CD14-positive monocyte (primary cell): ENCODE results near the gene FOXJ3. TPM values are rescaled to one million over a fixed set of nuclear protein-coding genes. Genes with fewer than 3 reads are reported as not detected.

Source experiments
- DNase-seq, 3 donors: peaks; one replicate each; pipeline ENCODE4 v3.0.0-alpha.2; 2011 to 2022
- H2AFZ ChIP-seq: 2 replicates; pipeline ENCODE4 v1.6.0; 2012; ENCODE audit warnings: mild to moderate bottlenecking, low read depth, low read length, inconsistent platforms; ENCODE audit not compliant: insufficient read depth, poor library complexity, severe bottlenecking
- H3K27ac ChIP-seq, 2 donors: 1 replicate in 1 of 2; 2 replicates in 1 of 2; pipeline ENCODE4 v1.5.1; 2012 to 2013; ENCODE audit warnings: low read length in 2 of 2, control low read depth in 1 of 2, inconsistent platforms in 1 of 2, low read depth in 1 of 2, mild to moderate bottlenecking in 1 of 2
- H3K27me3 ChIP-seq, 2 donors: one replicate each; pipeline versions ENCODE4 v1.6.0 to v1.6.1; 2011 to 2013; ENCODE audit warnings: low read length in 2 of 2; ENCODE audit not compliant: control insufficient read depth in 2 of 2, insufficient read depth in 2 of 2
- H3K36me3 ChIP-seq, 2 donors: replicated peaks in 1 of 2; 1 replicate in 1 of 2; 2 replicates in 1 of 2; pipeline versions ENCODE4 v1.5.1 to v1.6.1; 2012 to 2013; ENCODE audit warnings: low read length in 2 of 2, control low read depth in 1 of 2, inconsistent platforms in 1 of 2, mild to moderate bottlenecking in 1 of 2; ENCODE audit not compliant: insufficient read depth in 2 of 2, control insufficient read depth in 1 of 2
- H3K4me1 ChIP-seq, 2 donors: 1 replicate in 1 of 2; 2 replicates in 1 of 2; pipeline versions ENCODE4 v1.5.1 to v1.6.1; 2012 to 2013; ENCODE audit warnings: low read length in 2 of 2, control low read depth in 1 of 2, inconsistent platforms in 1 of 2, mild to moderate bottlenecking in 1 of 2, moderate library complexity in 1 of 2; ENCODE audit not compliant: insufficient read depth in 2 of 2, control insufficient read depth in 1 of 2
- H3K4me2 ChIP-seq: replicated peaks from 2 replicates; pipeline ENCODE3; 2012; ENCODE audit warnings: low read length, moderate library complexity, mild to moderate bottlenecking; ENCODE audit not compliant: poor library complexity, severe bottlenecking; ENCODE audit errors: extremely low read depth
- H3K4me3 ChIP-seq, 3 experiments: fragments of 200-600 bp in 1 of 3; sonication (generic) in 1 of 3; replicated peaks in 1 of 3; 1 replicate in 2 of 3; 2 replicates in 1 of 3; pipeline ENCODE4 v1.5.1; 2011 to 2013; ENCODE audit warnings: low read length in 3 of 3, mild to moderate bottlenecking in 3 of 3, control low read depth in 2 of 3, low read depth in 2 of 3, inconsistent platforms in 1 of 3, moderate library complexity in 1 of 3
- H3K79me2 ChIP-seq: 2 replicates; pipeline ENCODE4 v1.6.0; 2012; ENCODE audit warnings: mild to moderate bottlenecking, control low read depth, inconsistent platforms, low read length, moderate library complexity; ENCODE audit not compliant: insufficient read depth
- H3K9ac ChIP-seq: 2 replicates; pipeline ENCODE4 v1.6.0; 2017; ENCODE audit warnings: low read length, mild to moderate bottlenecking; ENCODE audit not compliant: insufficient read depth, poor library complexity, severe bottlenecking
- H3K9me3 ChIP-seq, 2 donors: replicated peaks in 1 of 2; 1 replicate in 1 of 2; 2 replicates in 1 of 2; pipeline versions ENCODE4 v1.5.1 to v1.6.1; 2012 to 2013; ENCODE audit warnings: low read length in 2 of 2, control low read depth in 1 of 2; ENCODE audit not compliant: control insufficient read depth in 1 of 2, insufficient read depth in 1 of 2
- H4K20me1 ChIP-seq: 2 replicates; pipeline ENCODE4 v1.6.0; 2012; ENCODE audit warnings: mild to moderate bottlenecking, low read length, control low read depth, moderate library complexity; ENCODE audit not compliant: insufficient read depth
- H3K27ac Mint-ChIP-seq, 7 donors: one replicate each; pipeline ENCODE4 v1.8.0; 2020; ENCODE audit warnings: mild to moderate bottlenecking in 7 of 7, mixed read lengths in 7 of 7, moderate library complexity in 6 of 7, inconsistent platforms in 2 of 7
- H3K27me3 Mint-ChIP-seq, 3 donors: one replicate each; pipeline ENCODE4 v1.8.0; 2021 to 2022; ENCODE audit warnings: low read depth in 3 of 3, mild to moderate bottlenecking in 3 of 3, mixed read lengths in 3 of 3, moderate library complexity in 3 of 3, inconsistent platforms in 1 of 3
- H3K36me3 Mint-ChIP-seq, 2 donors: one replicate each; pipeline ENCODE4 v1.8.0; 2020; ENCODE audit warnings: mixed read lengths in 2 of 2, inconsistent platforms in 1 of 2, mild to moderate bottlenecking in 1 of 2
- H3K4me1 Mint-ChIP-seq: one replicate; pipeline ENCODE4 v1.8.0; 2020; ENCODE audit warnings: mild to moderate bottlenecking, mixed read lengths
- H3K4me3 Mint-ChIP-seq, 2 donors: one replicate each; pipeline ENCODE4 v1.8.0; 2020; ENCODE audit warnings: mild to moderate bottlenecking in 2 of 2, mixed read lengths in 2 of 2, moderate library complexity in 1 of 2
- H3K9me3 Mint-ChIP-seq, 7 donors: one replicate each; pipeline ENCODE4 v1.8.0; 2020 to 2022; ENCODE audit warnings: mixed read lengths in 7 of 7, mild to moderate bottlenecking in 6 of 7, moderate library complexity in 6 of 7, inconsistent platforms in 2 of 7
- CTCF ChIP-seq: fragments of 200-600 bp; IDR thresholded peaks from one replicate; pipeline ENCODE4 v1.8.0; 2022; ENCODE audit warnings: antibody characterized with exemption, mild to moderate bottlenecking
- WGBS: methylation state at CpG from one replicate; pipeline ENCODE4 v1.1.5; 2013; ENCODE audit warnings: missing lambda C conversion rate; ENCODE audit not compliant: insufficient coverage; 5-methylcytosine and 5-hydroxymethylcytosine counted together
- intact Hi-C, 2 donors: fragments of 100-400 bp; cut with micrococcal nuclease; formaldehyde crosslinking; loops; one replicate each; pipeline versions ENCODE4 v1.15.0 to v1.15.1; 2023
- polyA plus RNA-seq, 3 donors: library from polyadenylated mRNA; depleted of rRNA in 1 of 3; unstranded in 2 of 3; stranded (reverse) in 1 of 3; fragments of 300-500 nt in 2 of 3; fragments of >200 nt in 1 of 3; fragmentation: Illumina TruSeq in 2 of 3; gene quantifications; 1 replicate in 2 of 3; 2 replicates in 1 of 3; pipeline ENCODE4 v1.2.3, GENCODE V29; 2012 to 2021

The FOXJ3 gene
- polyA plus RNA-seq, 3 donors = 10.2 to 18.5 (median 18.4) TPM

- Histone ChIP-seq H3K9ac (no peak overlapping the region), H3K9me3 (no peaks in the 10 kb centered on the region), H3K4me3 (no peak overlapping the region), H2AFZ (peak overlapping the region; percentile 27), H3K36me3 (no peaks in the 10 kb centered on the region), H3K27me3 (no peaks in the 10 kb centered on the region), H3K79me2 (no peaks in the 10 kb centered on the region), H3K27ac (no peak overlapping the region), H3K4me1 (peaks cover 0 to 8% of the 10 kb centered on the region in 2 donors), H3K4me2 (no peak overlapping the region), H4K20me1 (no peaks in the 10 kb centered on the region)
- Mint-ChIP-seq H3K4me1 (peaks cover 11% of the 10 kb centered on the region), H3K4me3 (no peak overlapping the region), H3K36me3 (no peaks in the 10 kb centered on the region), H3K27me3 (peaks cover 5 to 6% (median 5%) of the 10 kb centered on the region in 3 donors), H3K27ac (peak overlapping the region in 1 of 7 donors; percentile 56), H3K9me3 (peaks cover 0 to 13% (median 6%) of the 10 kb centered on the region in 7 donors)
- TF ChIP-seq CTCF = no peak
- no peak for DNase-seq
- 22% methylated on average over 5 of the region's 7 CpGs for WGBS
- intact Hi-C loops = no loop called here
Measured at GRCh38 chr1:42157667-42158066, 177.4 kb downstream of the FOXJ3 start.

- Mint-ChIP-seq H3K4me3 (no peak overlapping the region), H3K4me1 (peaks cover 5% of the 10 kb centered on the region), H3K9me3 (peaks cover 0 to 2% (median 0%) of the 10 kb centered on the region in 7 donors), H3K27ac (peak overlapping the region in 1 of 7 donors; percentile 13), H3K36me3 (no peaks in the 10 kb centered on the region), H3K27me3 (peaks cover 0 to 6% (median 1%) of the 10 kb centered on the region in 3 donors)
- H3K79me2 ChIP-seq = no peaks in the 10 kb centered on the region
- WGBS = 98% methylated on average over 10 of the region's 12 CpGs
- no peaks in the 10 kb centered on the region for H3K4me1 ChIP-seq
- no peak overlapping the region for H2AFZ ChIP-seq
- intact Hi-C loops = no loop called here
- no peaks in the 10 kb centered on the region for H3K9me3 ChIP-seq
- H3K9ac ChIP-seq = no peak overlapping the region
- no peak overlapping the region for H3K27ac ChIP-seq
- H3K4me2 ChIP-seq = no peak overlapping the region
- DNase-seq = no peak
- H3K4me3 ChIP-seq = no peak overlapping the region
- H3K36me3 ChIP-seq = no peaks in the 10 kb centered on the region
- H4K20me1 ChIP-seq = no peaks in the 10 kb centered on the region
- no peaks in the 10 kb centered on the region for H3K27me3 ChIP-seq
- no peak for TF ChIP-seq CTCF
Measured at GRCh38 chr1:42155362-42155761, 179.7 kb downstream of the FOXJ3 start.
